IMR-90 (cell line): ENCODE data around the gene LINC01488. TPM values are rescaled to one million over a fixed set of nuclear protein-coding genes. Genes with fewer than 3 reads are reported as not detected.

ENCODE experiments used
- ATAC-seq: fragments of 200-7000 bp; cut with Tn5 transposase; 2 replicates; pipeline ENCODE4 v1.9.1; 2020; ENCODE audit warnings: low read depth, mild to moderate bottlenecking, moderate library complexity
- BruUV-seq: library from RNA; stranded (reverse); fragments of 400-500 nt; replicated peaks from 2 replicates; lab custom pipeline; 2021; lab: Mats Ljungman, UMichigan
- CTCF ChIA-PET: fragments of 300-600 bp; formaldehyde crosslinking; extraction: SDS; loops from one replicate; lab custom pipeline; 2021; ENCODE audit warnings: antibody characterized with exemption; lab: Yijun Ruan, JAX
- POLR2A ChIA-PET: fragments of 300-600 bp; sonication (Branson Sonifier 250); formaldehyde crosslinking; loops from one replicate; lab custom pipeline; 2022; ENCODE audit warnings: antibody characterized with exemption; ENCODE audit not compliant: unreplicated experiment; lab: Charles Lee
- DNase-seq: peaks from one replicate; pipeline ENCODE4 v3.0.0; 2013
- H2AFZ ChIP-seq: replicated peaks from 2 replicates; pipeline ENCODE3; 2013; ENCODE audit warnings: low read length, mild to moderate bottlenecking; ENCODE audit not compliant: poor library complexity
- H2AK5ac ChIP-seq: 2 replicates; pipeline ENCODE4 v1.6.1; 2013; ENCODE audit warnings: low read depth, low read length, inconsistent platforms
- H2AK9ac ChIP-seq: replicated peaks from 2 replicates; pipeline ENCODE3; 2013; ENCODE audit warnings: mild to moderate bottlenecking, low read depth, low read length, moderate library complexity; ENCODE audit not compliant: poor library complexity
- H2BK120ac ChIP-seq: 2 replicates; pipeline ENCODE4 v1.6.1; 2013; ENCODE audit warnings: low read depth, low read length, inconsistent platforms
- H2BK15ac ChIP-seq: 3 replicates; pipeline ENCODE4 v1.6.1; 2013; ENCODE audit warnings: low read depth, low read length, inconsistent platforms
- H2BK20ac ChIP-seq: 2 replicates; pipeline ENCODE4 v1.6.1; 2013; ENCODE audit warnings: low read depth, mild to moderate bottlenecking, inconsistent platforms, low read length, moderate library complexity
- H2BK5ac ChIP-seq: 2 replicates; pipeline ENCODE4 v1.6.1; 2013; ENCODE audit warnings: mild to moderate bottlenecking, low read depth, low read length, inconsistent platforms; ENCODE audit not compliant: poor library complexity, severe bottlenecking
- H3K14ac ChIP-seq: replicated peaks from 2 replicates; pipeline ENCODE4 v1.6.1; 2013; ENCODE audit warnings: low read depth, low read length, inconsistent platforms
- H3K18ac ChIP-seq: 2 replicates; pipeline ENCODE4 v1.6.1; 2013; ENCODE audit warnings: low read depth, low read length, control low read depth
- H3K23ac ChIP-seq: 2 replicates; pipeline ENCODE4 v1.6.1; 2013; ENCODE audit warnings: low read depth, low read length, inconsistent platforms
- H3K27ac ChIP-seq: 2 replicates; pipeline ENCODE4 v1.5.1; 2013; ENCODE audit warnings: mild to moderate bottlenecking, control low read depth, low read length; ENCODE audit not compliant: insufficient read depth
- H3K27me3 ChIP-seq: 2 replicates; pipeline ENCODE4 v1.6.1; 2013; ENCODE audit warnings: low read length; ENCODE audit not compliant: control insufficient read depth, insufficient read depth
- H3K36me3 ChIP-seq: 2 replicates; pipeline ENCODE4 v1.6.1; 2013; ENCODE audit warnings: low read length, mixed read lengths; ENCODE audit not compliant: control insufficient read depth, insufficient read depth
- H3K4ac ChIP-seq: 2 replicates; pipeline ENCODE4 v1.6.1; 2013; ENCODE audit warnings: low read depth, low read length, inconsistent platforms
- H3K4me1 ChIP-seq: 2 replicates; pipeline ENCODE4 v1.6.1; 2013; ENCODE audit warnings: low read length, mixed read lengths; ENCODE audit not compliant: control insufficient read depth, insufficient read depth
- H3K4me2 ChIP-seq: 2 replicates; pipeline ENCODE4 v1.6.1; 2013; ENCODE audit warnings: low read depth, mild to moderate bottlenecking, control low read depth, low read length, moderate library complexity
- H3K4me3 ChIP-seq: 2 replicates; pipeline ENCODE4 v1.5.1; 2013; ENCODE audit warnings: low read depth, mild to moderate bottlenecking, control low read depth, low read length, moderate library complexity; ENCODE audit not compliant: insufficient read depth
- H3K56ac ChIP-seq: 2 replicates; pipeline ENCODE4 v1.6.1; 2013; ENCODE audit warnings: low read length, inconsistent platforms; ENCODE audit not compliant: insufficient read depth; ENCODE audit errors: extremely low read depth
- H3K79me1 ChIP-seq, 2 experiments: 2 replicates each; pipeline ENCODE4 v1.6.1; 2013; ENCODE audit warnings: low read length in 2 of 2, inconsistent platforms in 1 of 2, low read depth in 1 of 2
- H3K9ac ChIP-seq: 2 replicates; pipeline ENCODE4 v1.6.1; 2013; ENCODE audit warnings: low read depth, low read length, control low read depth
- H3K9me1 ChIP-seq: 2 replicates; pipeline ENCODE4 v1.6.1; 2013; ENCODE audit warnings: low read length, inconsistent platforms; ENCODE audit not compliant: insufficient read depth
- H3K9me3 ChIP-seq: 2 replicates; pipeline ENCODE4 v1.6.1; 2013; ENCODE audit warnings: low read length; ENCODE audit not compliant: control insufficient read depth, insufficient read depth
- H4K20me1 ChIP-seq: 2 replicates; pipeline ENCODE4 v1.6.1; 2013; ENCODE audit warnings: low read length, inconsistent platforms; ENCODE audit not compliant: insufficient read depth
- H4K5ac ChIP-seq: 2 replicates; pipeline ENCODE4 v1.6.1; 2013; ENCODE audit warnings: mild to moderate bottlenecking, low read depth, low read length, control low read depth
- H4K8ac ChIP-seq, 2 experiments: 2 replicates each; pipeline ENCODE4 v1.6.1; 2013; ENCODE audit warnings: low read depth in 2 of 2, low read length in 2 of 2, control low read depth in 1 of 2, inconsistent platforms in 1 of 2
- H4K91ac ChIP-seq: 2 replicates; pipeline ENCODE4 v1.6.1; 2013; ENCODE audit warnings: low read depth, low read length, inconsistent platforms; ENCODE audit not compliant: insufficient read depth
- BHLHE40 ChIP-seq: fragments of 150-350 bp; IDR thresholded peaks from 2 replicates; pipeline ENCODE4 v1.6.1; 2016; ENCODE audit warnings: mild to moderate bottlenecking, low read depth, low read length
- MAFK ChIP-seq: IDR thresholded peaks from 2 replicates; pipeline ENCODE4 v1.6.1; 2012; ENCODE audit warnings: low read depth, low read length, improper control_type of control experiment
- POLR2A ChIP-seq: IDR thresholded peaks from 2 replicates; pipeline ENCODE4 v1.6.1; 2012; ENCODE audit warnings: mild to moderate bottlenecking, low read depth, low read length
- WGBS, 2 experiments: methylation state at CpG; one replicate each; pipeline versions ENCODE4 v1.1.5 to v1.1.7; 2013; ENCODE audit warnings: missing lambda C conversion rate in 2 of 2; ENCODE audit not compliant: insufficient read length in 1 of 2; ENCODE audit errors: extremely low coverage in 2 of 2; 5-methylcytosine and 5-hydroxymethylcytosine counted together
- dilution Hi-C: fragments of 300-500 bp; cut with HindIII; formaldehyde crosslinking; loops from one replicate; pipeline ENCODE4 v1.14.3; 2018; ENCODE audit warnings: low sequenced_read_pairs; ENCODE audit not compliant: unreplicated experiment
- in situ Hi-C: fragments of 300-500 bp; cut with MboI; formaldehyde crosslinking; loops from 3 replicates; pipeline ENCODE4 v1.14.3; 2019; ENCODE audit warnings: low sequenced_read_pairs, inconsistent platforms, mixed read lengths
- intact Hi-C: fragments of 100-400 bp; cut with micrococcal nuclease; formaldehyde crosslinking; loops from 2 replicates; pipeline ENCODE4 v1.10.0; 2022
- polyA plus RNA-seq, 3 experiments: library from polyadenylated mRNA; depleted of rRNA; stranded (reverse); fragments of >200 nt; gene quantifications; 2 replicates each; pipeline ENCODE4 v1.2.3, GENCODE V29; 2012; ENCODE audit warnings: low replicate concordance in 1 of 3
- total RNA-seq: library from RNA; depleted of rRNA; stranded (reverse); fragments of >200 nt; gene quantifications from 2 replicates; pipeline ENCODE4 v1.2.3, GENCODE V29; 2012
- TF ChIP-seq, protein P1 (sequence below): fragments of 150-350 bp; IDR thresholded peaks from 2 replicates; pipeline ENCODE4 v1.6.1; 2017; ENCODE audit warnings: mild to moderate bottlenecking, antibody characterized with exemption, low read length, low read depth

LINC01488 gene
- total and polyA plus RNA-seq, 2 of the 4 experiments (the other 2 are of a cell fraction) = not detected

DNA sequence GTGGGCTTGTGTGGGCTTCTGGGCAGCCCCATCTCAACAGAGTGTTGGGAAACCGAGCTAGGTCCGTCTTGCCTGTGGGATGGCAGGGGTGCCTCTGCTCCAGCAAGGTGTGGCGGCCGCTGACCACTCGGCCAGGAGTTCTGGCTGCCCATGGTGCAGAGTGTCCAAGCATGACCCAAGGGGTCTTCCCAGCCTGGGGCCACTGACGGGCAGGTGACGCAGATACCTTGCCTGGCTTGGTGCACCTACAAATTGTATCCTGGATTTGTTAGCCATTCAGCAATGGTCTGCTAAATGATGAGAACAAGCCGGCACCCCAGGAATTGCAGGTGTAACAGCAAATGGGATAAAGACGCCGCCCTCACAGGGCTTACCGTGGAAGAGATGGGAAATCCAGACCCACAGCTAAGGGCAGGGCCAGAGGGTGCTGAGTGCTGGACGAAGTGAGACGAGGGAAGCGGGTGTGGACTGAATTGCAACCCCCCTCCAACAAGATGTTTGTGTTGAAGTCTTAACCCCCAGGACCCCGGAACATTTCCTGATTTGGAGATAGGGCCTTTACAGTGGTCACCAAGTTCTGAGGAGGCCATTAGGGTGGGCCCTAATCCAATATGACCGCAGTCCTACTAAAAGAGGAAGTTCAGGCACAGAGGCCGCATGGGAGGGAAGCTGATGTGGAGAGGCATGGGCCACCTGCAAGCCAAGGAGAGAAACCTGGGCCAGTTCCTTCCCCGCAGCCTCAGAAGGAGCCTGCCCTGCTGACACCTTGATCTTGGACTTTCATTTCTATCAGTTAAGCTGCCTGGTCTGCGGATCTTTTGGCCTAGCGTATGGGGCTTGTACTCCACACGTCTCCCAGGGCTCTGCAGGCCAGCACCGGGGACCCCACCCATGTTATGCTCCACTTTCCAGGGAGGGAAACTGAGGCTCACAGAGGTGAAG lies 45.2 kb upstream of the LINC01488 start:
- Histone ChIP-seq H2BK5ac (no peak overlapping the region), H2AK9ac (no peak overlapping the region), H3K4me3 (no peak overlapping the region), H4K91ac (no peak overlapping the region), H3K9me1 (peaks cover 5% of the 10 kb centered on the region), H2AK5ac (peak overlapping the region; percentile 66; the same call in 1 of the 2 replicates), H3K18ac (no peak overlapping the region), H3K4me2 (no peak overlapping the region), H4K20me1 (no peaks in the 10 kb centered on the region), H3K9ac (no peak overlapping the region), H2BK15ac (no peak overlapping the region), H3K23ac (no peak overlapping the region), H2BK20ac (no peak overlapping the region), H3K4me1 (peaks cover 3% of the 10 kb centered on the region), H3K36me3 (no peaks in the 10 kb centered on the region), H3K79me1 (no peaks in the 10 kb centered on the region), H4K5ac (no peak overlapping the region), H3K9me3 (no peaks in the 10 kb centered on the region), H4K8ac (no peak overlapping the region), H3K27me3 (no peaks in the 10 kb centered on the region), H3K56ac (no peak overlapping the region), H3K14ac (no peak overlapping the region), H3K27ac (no peak overlapping the region), H2BK120ac (no peak overlapping the region), H2AFZ (peak overlapping the region; percentile 77), H3K4ac (peak overlapping the region; percentile 47; the same call in 1 of the 2 replicates)
- TF ChIP-seq, protein P1, sequence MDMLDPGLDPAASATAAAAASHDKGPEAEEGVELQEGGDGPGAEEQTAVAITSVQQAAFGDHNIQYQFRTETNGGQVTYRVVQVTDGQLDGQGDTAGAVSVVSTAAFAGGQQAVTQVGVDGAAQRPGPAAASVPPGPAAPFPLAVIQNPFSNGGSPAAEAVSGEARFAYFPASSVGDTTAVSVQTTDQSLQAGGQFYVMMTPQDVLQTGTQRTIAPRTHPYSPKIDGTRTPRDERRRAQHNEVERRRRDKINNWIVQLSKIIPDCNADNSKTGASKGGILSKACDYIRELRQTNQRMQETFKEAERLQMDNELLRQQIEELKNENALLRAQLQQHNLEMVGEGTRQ = no peak
- TF ChIP-seq BHLHE40 (no peak), POLR2A (no peak), MAFK (no peak)
- ATAC-seq = no peak
- no peak for DNase-seq
- 96% methylated on average over 13 of the region's 22 CpGs; no CpG with 5 or more reads in 1 of the 2 experiments for WGBS, 2 experiments
- ChIA-PET POLR2A (no interaction called here), CTCF (interaction anchor here (0.6 kb wide), 1 partner anchor 305 kb away, joined by 3 read pairs; no protein-coding TSS in a partner anchor)
- in situ Hi-C loops (no loop called here), dilution Hi-C loops (no loop called here), intact Hi-C loops (no loop called here)
- no TSS peak for BruUV-seq
